H1 (cell line): ENCODE data around the gene CDC42EP3. TPM values are rescaled to one million over a fixed set of nuclear protein-coding genes. Genes with fewer than 3 reads are reported as not detected.

Experiments used
- CTCF ChIA-PET: fragments of 300-600 bp; sonication (Branson Sonifier 250); formaldehyde crosslinking; loops from one replicate; lab custom pipeline; 2021; ENCODE audit not compliant: partially characterized antibody; lab: Charles Lee
- POLR2A ChIA-PET: fragments of 300-600 bp; sonication (Branson Sonifier 250); formaldehyde crosslinking; loops from one replicate; lab custom pipeline; 2021; ENCODE audit warnings: inconsistent platforms; ENCODE audit not compliant: partially characterized antibody; lab: Charles Lee
- DNase-seq, 2 experiments: peaks; one replicate each; pipeline versions ENCODE4 v3.0.0 to v3.0.0-alpha.2; 2010 to 2022; ENCODE audit warnings: low spot score in 2 of 2, low read depth in 1 of 2, mixed read lengths in 1 of 2
- FAIRE-seq: peaks from 2 replicates; lab custom pipeline; 2011; peaks lifted over from hg19 to GRCh38; lab: Jason Lieb, UNC
- H2AFZ ChIP-seq: 2 replicates; pipeline ENCODE4 v1.8.1; 2012; ENCODE audit warnings: low read length, inconsistent platforms
- H2AK5ac ChIP-seq: 2 replicates; pipeline ENCODE4 v1.6.1; 2013; ENCODE audit warnings: low read depth, low read length
- H2BK120ac ChIP-seq: replicated peaks from 2 replicates; pipeline ENCODE3; 2013; ENCODE audit warnings: low read depth, low read length, inconsistent platforms
- H2BK12ac ChIP-seq: 2 replicates; pipeline ENCODE4 v1.6.1; 2013; ENCODE audit warnings: low read depth, low read length
- H2BK15ac ChIP-seq: 2 replicates; pipeline ENCODE4 v1.6.1; 2013; ENCODE audit warnings: low read length
- H2BK20ac ChIP-seq: 2 replicates; pipeline ENCODE4 v1.6.1; 2013; ENCODE audit warnings: low read length
- H2BK5ac ChIP-seq: 2 replicates; pipeline ENCODE4 v1.6.1; 2013; ENCODE audit warnings: low read depth, low read length
- H3K14ac ChIP-seq: 2 replicates; pipeline ENCODE4 v1.6.1; 2013; ENCODE audit warnings: inconsistent platforms; ENCODE audit not compliant: insufficient read length
- H3K18ac ChIP-seq: 2 replicates; pipeline ENCODE4 v1.6.1; 2013; ENCODE audit warnings: low read length; ENCODE audit errors: extremely low read depth
- H3K23ac ChIP-seq: 2 replicates; pipeline ENCODE4 v1.6.1; 2013; ENCODE audit warnings: inconsistent platforms; ENCODE audit not compliant: insufficient read length
- H3K23me2 ChIP-seq: 2 replicates; pipeline ENCODE4 v1.6.1; 2013; ENCODE audit warnings: low read depth, low read length
- H3K27ac ChIP-seq: 2 replicates; pipeline ENCODE4 v1.6.1; 2011; ENCODE audit warnings: low read depth, low read length, inconsistent platforms
- H3K27me3 ChIP-seq, 4 experiments: replicated peaks in 1 of 4; 1 replicate in 1 of 4; 2 replicates in 3 of 4; pipeline versions ENCODE4 v1.6.1 to v1.8.1; 2011 to 2013; ENCODE audit warnings: low read length in 3 of 4, mild to moderate bottlenecking in 3 of 4, inconsistent platforms in 2 of 4, mixed read lengths in 2 of 4, moderate library complexity in 1 of 4; ENCODE audit not compliant: control insufficient read depth in 3 of 4, insufficient read depth in 3 of 4; ENCODE audit errors: extremely low read depth in 1 of 4
- H3K36me3 ChIP-seq, 4 experiments: 2 replicates each; pipeline versions ENCODE4 v1.6.1 to v1.8.1; 2011 to 2013; ENCODE audit warnings: mild to moderate bottlenecking in 4 of 4, low read length in 3 of 4, moderate library complexity in 2 of 4, control low read depth in 1 of 4, inconsistent platforms in 1 of 4; ENCODE audit not compliant: insufficient read depth in 4 of 4, control insufficient read depth in 2 of 4
- H3K4ac ChIP-seq: replicated peaks from 2 replicates; pipeline ENCODE3; 2013; ENCODE audit warnings: low read length, low read depth, mixed read lengths, inconsistent platforms; ENCODE audit not compliant: insufficient read length
- H3K4me1 ChIP-seq, 4 experiments: replicated peaks in 1 of 4; 1 replicate in 1 of 4; 2 replicates in 3 of 4; pipeline versions ENCODE4 v1.6.1 to v1.8.1; 2011 to 2013; ENCODE audit warnings: low read length in 3 of 4, inconsistent platforms in 2 of 4, mixed read lengths in 1 of 4; ENCODE audit not compliant: insufficient read depth in 4 of 4, control insufficient read depth in 3 of 4
- H3K4me2 ChIP-seq, 2 experiments: 2 replicates each; pipeline versions ENCODE4 v1.6.1 to v1.8.1; 2011 to 2013; ENCODE audit warnings: low read depth in 2 of 2, low read length in 2 of 2, control low read depth in 1 of 2, inconsistent platforms in 1 of 2, mild to moderate bottlenecking in 1 of 2; ENCODE audit not compliant: insufficient read depth in 1 of 2
- H3K4me3 ChIP-seq, 4 experiments: fragments of 200-600, 300-600 bp in 1 of 4; sonication (generic), shearing (Covaris generic), sonication (Bioruptor Twin) in 1 of 4; 2 replicates each; pipeline versions ENCODE4 v1.5.1 to v1.8.1; 2011 to 2016; ENCODE audit warnings: low read length in 4 of 4, low read depth in 3 of 4, control low read depth in 2 of 4, inconsistent platforms in 2 of 4, mild to moderate bottlenecking in 2 of 4, mixed read lengths in 1 of 4, moderate library complexity in 1 of 4; ENCODE audit not compliant: insufficient read depth in 2 of 4; ENCODE audit errors: extremely low read depth in 1 of 4
- H3K56ac ChIP-seq: replicated peaks from 2 replicates; pipeline ENCODE3; 2013; ENCODE audit warnings: low read depth, mild to moderate bottlenecking, mixed read lengths, low read length, inconsistent platforms; ENCODE audit not compliant: insufficient read length
- H3K79me1 ChIP-seq: 2 replicates; pipeline ENCODE4 v1.6.1; 2013; ENCODE audit warnings: low read depth, low read length, control low read depth
- H3K79me2 ChIP-seq, 2 experiments: 2 replicates each; pipeline versions ENCODE4 v1.6.1 to v1.8.1; 2012 to 2013; ENCODE audit warnings: low read length in 2 of 2, mild to moderate bottlenecking in 2 of 2, inconsistent platforms in 1 of 2; ENCODE audit not compliant: insufficient read depth in 2 of 2, control insufficient read depth in 1 of 2
- H3K9ac ChIP-seq, 4 experiments: replicated peaks in 1 of 4; 1 replicate in 1 of 4; 2 replicates in 3 of 4; pipeline versions ENCODE4 v1.6.1 to v1.8.1; 2011 to 2013; ENCODE audit warnings: low read depth in 3 of 4, low read length in 3 of 4, control low read depth in 2 of 4, mild to moderate bottlenecking in 2 of 4, moderate library complexity in 2 of 4, inconsistent platforms in 1 of 4; ENCODE audit errors: extremely low read depth in 1 of 4
- H3K9me3 ChIP-seq, 2 experiments: 2 replicates each; pipeline versions ENCODE4 v1.6.1 to v1.8.1; 2012 to 2013; ENCODE audit warnings: mild to moderate bottlenecking in 2 of 2, moderate library complexity in 2 of 2, control low read depth in 1 of 2, inconsistent platforms in 1 of 2, low read depth in 1 of 2, low read length in 1 of 2, mixed read lengths in 1 of 2; ENCODE audit not compliant: insufficient read depth in 2 of 2
- H4K20me1 ChIP-seq, 2 experiments: replicated peaks in 1 of 2; 2 replicates each; pipeline versions ENCODE3 to v1.8.1; 2011 to 2013; ENCODE audit warnings: inconsistent platforms in 2 of 2, low read length in 2 of 2, mild to moderate bottlenecking in 1 of 2; ENCODE audit not compliant: insufficient read depth in 2 of 2, control insufficient read depth in 1 of 2
- H4K5ac ChIP-seq: 2 replicates; pipeline ENCODE4 v1.6.1; 2013; ENCODE audit warnings: low read length, low read depth, mixed read lengths, inconsistent platforms; ENCODE audit not compliant: insufficient read length
- H4K8ac ChIP-seq: 2 replicates; pipeline ENCODE4 v1.8.0; 2013; ENCODE audit warnings: mild to moderate bottlenecking, moderate library complexity, low read length, inconsistent platforms; ENCODE audit not compliant: insufficient read depth; ENCODE audit errors: extremely low read depth
- H4K91ac ChIP-seq: replicated peaks from 2 replicates; pipeline ENCODE3; 2013; ENCODE audit warnings: low read length, mixed read lengths, inconsistent platforms; ENCODE audit not compliant: insufficient read length
- ASH2L ChIP-seq: fragments of 200-600, 300-600 bp; sonication (generic); IDR thresholded peaks from one replicate; pipeline ENCODE4 v1.7.1; 2017; ENCODE audit warnings: low read length
- CTCF ChIP-seq, 3 experiments: IDR thresholded peaks; 1 replicate in 2 of 3; 2 replicates in 1 of 3; pipeline versions ENCODE4 v1.5.1 to v1.6.1; 2011; ENCODE audit warnings: low read length in 3 of 3, mild to moderate bottlenecking in 3 of 3, inconsistent platforms in 2 of 3, low read depth in 1 of 3, moderate library complexity in 1 of 3; ENCODE audit not compliant: insufficient read depth in 1 of 3; ENCODE audit errors: control extremely low read depth in 1 of 3
- KDM5A ChIP-seq: fragments of 200-600 bp; IDR thresholded peaks from 2 replicates; pipeline ENCODE4 v1.7.1; 2012; ENCODE audit warnings: mild to moderate bottlenecking, low read length, inconsistent platforms, mixed read lengths
- MAX ChIP-seq: IDR thresholded peaks from 2 replicates; pipeline ENCODE4 v1.6.1; 2012; ENCODE audit warnings: inconsistent platforms
- NRF1 ChIP-seq: IDR thresholded peaks from 2 replicates; pipeline ENCODE4 v1.6.1; 2011; ENCODE audit warnings: mild to moderate bottlenecking, low read depth, low read length, improper control_type of control experiment
- POU5F1 ChIP-seq: IDR thresholded peaks from 2 replicates; pipeline ENCODE4 v1.6.1; 2011; ENCODE audit warnings: low read depth, mild to moderate bottlenecking, low read length, moderate library complexity
- RBBP5 ChIP-seq: IDR thresholded peaks from 2 replicates; pipeline ENCODE4 v1.7.1; 2012; ENCODE audit warnings: low read depth, mild to moderate bottlenecking, inconsistent platforms, low read length, moderate library complexity, borderline replicate concordance
- SP1 ChIP-seq: IDR thresholded peaks from 2 replicates; pipeline ENCODE4 v1.6.1; 2011; ENCODE audit warnings: low read depth, low read length
- TBP ChIP-seq: IDR thresholded peaks from 2 replicates; pipeline ENCODE4 v1.6.1; 2011; ENCODE audit warnings: low read depth, low read length, improper control_type of control experiment
- TEAD4 ChIP-seq: IDR thresholded peaks from 2 replicates; pipeline ENCODE4 v1.6.1; 2012; ENCODE audit warnings: low read depth, low read length, inconsistent platforms, mixed read lengths
- WGBS, 2 experiments: shearing (Covaris generic) in 1 of 2; methylation state at CpG; one replicate each; pipeline versions ENCODE4 v1.1.6 to v1.1.7; 2013 to 2015; ENCODE audit warnings: low lambda C conversion rate in 2 of 2, mixed read lengths in 2 of 2, inconsistent platforms in 1 of 2, low coverage in 1 of 2, missing lambda C conversion rate in 1 of 2; ENCODE audit not compliant: insufficient replicate concordance in 2 of 2, insufficient coverage in 1 of 2, insufficient read length in 1 of 2; ENCODE audit errors: extremely low coverage in 1 of 2, missing lambda C conversion rate in 1 of 2; 5-methylcytosine and 5-hydroxymethylcytosine counted together
- polyA plus RNA-seq, 7 experiments: library from polyadenylated mRNA; depleted of rRNA in 3 of 7; stranded (reverse) in 5 of 7; unstranded in 2 of 7; fragments of >200 nt in 5 of 7; fragments of 200-250 nt in 2 of 7; gene quantifications; 1 replicate in 5 of 7; 2 replicates in 1 of 7; 4 replicates in 1 of 7; pipeline versions ENCODE4 v1.2.1 to v1.2.3, GENCODE V29; 2011 to 2013; ENCODE audit warnings: missing spikeins in 2 of 7, mixed read lengths in 2 of 7
- total RNA-seq: library from RNA; stranded (reverse); fragmentation: NEBNext Ultra II Directional; extraction: Animal tissue kit (Norgen Biotek cat#: 25700); gene quantifications from 2 replicates; pipeline ENCODE4 v1.2.1, GENCODE V29; 2021

Gene CDC42EP3
- total and polyA plus RNA-seq, 2 of the 8 experiments (the other 6 are each of a cell fraction or from before 2014, with no cell fraction given), result 18.4 to 24.7 TPM

- no peak overlapping the region for H3K4me3 ChIP-seq
- WGBS, 2 experiments, result 100% methylated on average over 1 of the region's 1 CpG; no CpG with 5 or more reads in 1 of the 2 experiments
- no peak overlapping the region for H2BK12ac ChIP-seq
- H2AK5ac ChIP-seq, result no peak overlapping the region
- ChIA-PET POLR2A (no interaction called here), CTCF (interaction anchor here (0.8 to 1.5 kb wide), 3 partner anchors 8 to 57 kb away, joined by 3 read pairs; no protein-coding TSS in a partner anchor)
- H3K14ac ChIP-seq, result no peak overlapping the region
- no peak for TF ChIP-seq CTCF (IDR thresholded peaks at IDR 0.05; ENCODE audit: control extremely low read depth in 1 of 3, insufficient read depth in 1 of 3, low read depth in 1 of 3, low read length in 3 of 3)
- TF ChIP-seq ASH2L, result peak; percentile 87
- no peak for TF ChIP-seq POU5F1
- no peak for TF ChIP-seq MAX
- TF ChIP-seq TBP, result 0 out of 2 replicates have a peak, but pooled peaks have one; percentile 24
- no peak for TF ChIP-seq KDM5A
- no peak for TF ChIP-seq TEAD4
- no peak for TF ChIP-seq NRF1
- peak; percentile 82; the same call in 1 of the 2 replicates for TF ChIP-seq RBBP5
- peak; percentile 70; the same call in 1 of the 2 replicates for TF ChIP-seq SP1
- peaks cover 0 to 2% (median 0%) of the 10 kb centered on the region in 4 experiments; a peak in 1 of 7 replicates for H3K4me1 ChIP-seq
- H3K36me3 ChIP-seq, result no peaks in the 10 kb centered on the region
- H3K23me2 ChIP-seq, result peaks cover 2% of the 10 kb centered on the region; the same call in 1 of the 2 replicates
- no peaks in the 10 kb centered on the region for H3K9me3 ChIP-seq
- H2BK15ac ChIP-seq, result no peak overlapping the region
- H4K91ac ChIP-seq, result no peak overlapping the region
- no peak overlapping the region for H2BK20ac ChIP-seq
- no peak overlapping the region for H3K27ac ChIP-seq
- H3K79me2 ChIP-seq, result no peaks in the 10 kb centered on the region
- H2BK5ac ChIP-seq, result no peak overlapping the region
- peak overlapping the region; percentile 73; the same call in 1 of the 2 replicates for H2AFZ ChIP-seq
- H3K79me1 ChIP-seq, result no peaks in the 10 kb centered on the region
- no peak overlapping the region for H2BK120ac ChIP-seq
- H3K4me2 ChIP-seq, result no peak overlapping the region
- DNase-seq (peak in 1 of 2 experiments; percentile 19), FAIRE-seq (no peak)
- H4K5ac ChIP-seq, result no peak overlapping the region
- H3K56ac ChIP-seq, result no peak overlapping the region
- H4K8ac ChIP-seq, result no peak overlapping the region
- H3K4ac ChIP-seq, result no peak overlapping the region
- 0 out of 2 replicates have a peak overlapping the region, but pooled peaks have one; percentile 24 for H3K18ac ChIP-seq
- H4K20me1 ChIP-seq, result no peaks in the 10 kb centered on the region
- H3K27me3 ChIP-seq, result no peaks in the 10 kb centered on the region
- H3K9ac ChIP-seq, result no peak overlapping the region
- no peak overlapping the region for H3K23ac ChIP-seq
Observed at GRCh38 chr2:37711308-37711731, 39.9 kb upstream of the CDC42EP3 start.
